ENCODE data around the gene STK40. TPM values are rescaled to one million over a fixed set of nuclear protein-coding genes. Genes with fewer than 3 reads are reported as not detected.
A peak's percentile ranks its signal among the peaks of the same experiment; 100 is the strongest.

The STK40 gene
- total and polyA plus RNA-seq, 9 of the 15 experiments (the other 6 are each of a cell fraction or from before 2014, with no cell fraction given): 0.69 to 94.3 (median 39.1) TPM

DNA sequence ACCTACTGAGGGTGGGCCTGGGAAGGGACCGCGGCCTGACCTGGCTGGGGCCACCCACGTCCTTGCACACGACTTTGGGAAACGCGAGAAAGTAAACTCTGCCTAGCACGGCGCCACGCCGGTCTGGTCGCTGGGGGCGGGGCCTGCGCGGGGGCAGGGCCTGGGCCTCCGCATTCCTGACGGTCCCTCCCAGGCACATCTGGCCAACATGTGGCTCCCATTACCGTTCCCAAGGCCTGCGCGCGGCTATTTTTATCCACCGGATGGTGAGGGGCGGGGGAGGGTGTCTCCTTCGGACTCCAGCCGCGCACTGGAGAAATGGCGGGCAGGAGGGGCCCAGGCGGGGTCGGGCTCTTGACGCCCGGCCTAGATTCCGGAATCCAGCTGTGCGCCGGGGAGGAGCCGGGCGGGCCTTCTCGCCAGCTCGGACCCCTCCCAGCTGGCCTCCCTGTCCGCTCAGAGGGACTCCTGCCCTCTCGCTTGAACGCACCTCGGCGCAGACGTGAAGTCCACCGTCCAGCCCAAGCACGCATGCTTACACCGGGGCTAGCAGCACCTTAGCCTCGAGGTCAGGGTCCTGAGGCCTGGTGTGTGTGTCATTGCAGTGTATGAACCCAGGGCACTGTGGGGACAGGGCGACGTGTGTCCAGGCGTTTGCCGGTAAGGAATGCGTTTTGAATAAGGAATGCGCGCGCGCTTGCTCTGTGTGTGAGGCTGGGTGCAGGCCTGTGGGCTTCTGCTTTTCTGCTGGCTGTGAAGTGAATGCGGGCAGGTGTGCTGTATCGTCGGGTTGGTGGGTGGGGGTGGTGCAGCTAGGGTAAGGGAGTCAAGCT is 64.4 kb downstream of the STK40 start (continued):
- TF ChIP-seq, protein P1, sequence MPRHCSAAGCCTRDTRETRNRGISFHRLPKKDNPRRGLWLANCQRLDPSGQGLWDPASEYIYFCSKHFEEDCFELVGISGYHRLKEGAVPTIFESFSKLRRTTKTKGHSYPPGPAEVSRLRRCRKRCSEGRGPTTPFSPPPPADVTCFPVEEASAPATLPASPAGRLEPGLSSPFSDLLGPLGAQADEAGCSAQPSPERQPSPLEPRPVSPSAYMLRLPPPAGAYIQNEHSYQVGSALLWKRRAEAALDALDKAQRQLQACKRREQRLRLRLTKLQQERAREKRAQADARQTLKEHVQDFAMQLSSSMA (CRISPR knock-in tag; IDR thresholded peaks at IDR 0.05): no peak
- TF ChIP-seq, protein P2, sequence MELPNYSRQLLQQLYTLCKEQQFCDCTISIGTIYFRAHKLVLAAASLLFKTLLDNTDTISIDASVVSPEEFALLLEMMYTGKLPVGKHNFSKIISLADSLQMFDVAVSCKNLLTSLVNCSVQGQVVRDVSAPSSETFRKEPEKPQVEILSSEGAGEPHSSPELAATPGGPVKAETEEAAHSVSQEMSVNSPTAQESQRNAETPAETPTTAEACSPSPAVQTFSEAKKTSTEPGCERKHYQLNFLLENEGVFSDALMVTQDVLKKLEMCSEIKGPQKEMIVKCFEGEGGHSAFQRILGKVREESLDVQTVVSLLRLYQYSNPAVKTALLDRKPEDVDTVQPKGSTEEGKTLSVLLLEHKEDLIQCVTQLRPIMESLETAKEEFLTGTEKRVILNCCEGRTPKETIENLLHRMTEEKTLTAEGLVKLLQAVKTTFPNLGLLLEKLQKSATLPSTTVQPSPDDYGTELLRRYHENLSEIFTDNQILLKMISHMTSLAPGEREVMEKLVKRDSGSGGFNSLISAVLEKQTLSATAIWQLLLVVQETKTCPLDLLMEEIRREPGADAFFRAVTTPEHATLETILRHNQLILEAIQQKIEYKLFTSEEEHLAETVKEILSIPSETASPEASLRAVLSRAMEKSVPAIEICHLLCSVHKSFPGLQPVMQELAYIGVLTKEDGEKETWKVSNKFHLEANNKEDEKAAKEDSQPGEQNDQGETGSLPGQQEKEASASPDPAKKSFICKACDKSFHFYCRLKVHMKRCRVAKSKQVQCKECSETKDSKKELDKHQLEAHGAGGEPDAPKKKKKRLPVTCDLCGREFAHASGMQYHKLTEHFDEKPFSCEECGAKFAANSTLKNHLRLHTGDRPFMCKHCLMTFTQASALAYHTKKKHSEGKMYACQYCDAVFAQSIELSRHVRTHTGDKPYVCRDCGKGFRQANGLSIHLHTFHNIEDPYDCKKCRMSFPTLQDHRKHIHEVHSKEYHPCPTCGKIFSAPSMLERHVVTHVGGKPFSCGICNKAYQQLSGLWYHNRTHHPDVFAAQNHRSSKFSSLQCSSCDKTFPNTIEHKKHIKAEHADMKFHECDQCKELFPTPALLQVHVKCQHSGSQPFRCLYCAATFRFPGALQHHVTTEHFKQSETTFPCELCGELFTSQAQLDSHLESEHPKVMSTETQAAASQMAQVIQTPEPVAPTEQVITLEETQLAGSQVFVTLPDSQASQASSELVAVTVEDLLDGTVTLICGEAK (IDR thresholded peaks at IDR 0.05): peak; percentile 39; the same call in 1 of the 2 replicates
- TF ChIP-seq, protein P2 (CRISPR knock-in tag; IDR thresholded peaks at IDR 0.05): no peak; the same call in 1 of the 2 replicates
- TF ChIP-seq, protein P3, sequence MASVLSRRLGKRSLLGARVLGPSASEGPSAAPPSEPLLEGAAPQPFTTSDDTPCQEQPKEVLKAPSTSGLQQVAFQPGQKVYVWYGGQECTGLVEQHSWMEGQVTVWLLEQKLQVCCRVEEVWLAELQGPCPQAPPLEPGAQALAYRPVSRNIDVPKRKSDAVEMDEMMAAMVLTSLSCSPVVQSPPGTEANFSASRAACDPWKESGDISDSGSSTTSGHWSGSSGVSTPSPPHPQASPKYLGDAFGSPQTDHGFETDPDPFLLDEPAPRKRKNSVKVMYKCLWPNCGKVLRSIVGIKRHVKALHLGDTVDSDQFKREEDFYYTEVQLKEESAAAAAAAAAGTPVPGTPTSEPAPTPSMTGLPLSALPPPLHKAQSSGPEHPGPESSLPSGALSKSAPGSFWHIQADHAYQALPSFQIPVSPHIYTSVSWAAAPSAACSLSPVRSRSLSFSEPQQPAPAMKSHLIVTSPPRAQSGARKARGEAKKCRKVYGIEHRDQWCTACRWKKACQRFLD (CRISPR knock-in tag; IDR thresholded peaks at IDR 0.05): peak; percentile 95
- TF ChIP-seq RBM14 (IDR thresholded peaks at IDR 0.05; ENCODE audit: borderline replicate concordance, insufficient read depth, low read depth, low read length): 0 out of 2 replicates have a peak, but pooled peaks have one; percentile 40
- TF ChIP-seq FIP1L1 (IDR thresholded peaks at IDR 0.05; ENCODE audit: low read depth, low read length, poor library complexity, severe bottlenecking): peak; percentile 91
- TF ChIP-seq NR2C1 (IDR thresholded peaks at IDR 0.05): no peak
- TF ChIP-seq NR2C1 (tag; IDR thresholded peaks at IDR 0.05): peak; percentile 75
- peak; percentile 82 for TF ChIP-seq TEAD4 (IDR thresholded peaks at IDR 0.05; ENCODE audit: low read length)
- 0 out of 2 replicates have a peak, but pooled peaks have one; percentile 39 for TF ChIP-seq TEAD4 (CRISPR knock-in tag; IDR thresholded peaks at IDR 0.05; ENCODE audit: borderline replicate concordance)
- TF ChIP-seq, protein P4, sequence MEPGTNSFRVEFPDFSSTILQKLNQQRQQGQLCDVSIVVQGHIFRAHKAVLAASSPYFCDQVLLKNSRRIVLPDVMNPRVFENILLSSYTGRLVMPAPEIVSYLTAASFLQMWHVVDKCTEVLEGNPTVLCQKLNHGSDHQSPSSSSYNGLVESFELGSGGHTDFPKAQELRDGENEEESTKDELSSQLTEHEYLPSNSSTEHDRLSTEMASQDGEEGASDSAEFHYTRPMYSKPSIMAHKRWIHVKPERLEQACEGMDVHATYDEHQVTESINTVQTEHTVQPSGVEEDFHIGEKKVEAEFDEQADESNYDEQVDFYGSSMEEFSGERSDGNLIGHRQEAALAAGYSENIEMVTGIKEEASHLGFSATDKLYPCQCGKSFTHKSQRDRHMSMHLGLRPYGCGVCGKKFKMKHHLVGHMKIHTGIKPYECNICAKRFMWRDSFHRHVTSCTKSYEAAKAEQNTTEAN (CRISPR knock-in tag; IDR thresholded peaks at IDR 0.05): no peak; the same call in 1 of the 2 replicates
- TF ChIP-seq HMGN3 (IDR thresholded peaks at IDR 0.05; ENCODE audit: borderline replicate concordance, extremely low read depth, insufficient read length, low read depth, low read length): peak; percentile 87
- peak; percentile 91 for TF ChIP-seq POLR2G (IDR thresholded peaks at IDR 0.05; ENCODE audit: low read depth, low read length)
